Osteocyte (in vitro differentiated cells): ENCODE data around the gene SECTM1. TPM values are rescaled to one million over a fixed set of nuclear protein-coding genes. Genes with fewer than 3 reads are reported as not detected.

ENCODE experiments used
- DNase-seq: peaks from one replicate; pipeline ENCODE4 v3.0.0; 2021; ENCODE audit warnings: mixed read lengths; ENCODE audit not compliant: unreplicated experiment; ENCODE audit errors: extremely low spot score
- H3K27ac Mint-ChIP-seq: one replicate; pipeline ENCODE4 v1.8.0; 2021; ENCODE audit warnings: mild to moderate bottlenecking, mixed read lengths; ENCODE audit not compliant: unreplicated experiment
- H3K27me3 Mint-ChIP-seq: one replicate; pipeline ENCODE4 v1.8.0; 2021; ENCODE audit warnings: mixed read lengths; ENCODE audit not compliant: unreplicated experiment
- H3K36me3 Mint-ChIP-seq: one replicate; pipeline ENCODE4 v1.8.0; 2021; ENCODE audit warnings: mixed read lengths; ENCODE audit not compliant: unreplicated experiment
- H3K4me1 Mint-ChIP-seq: one replicate; pipeline ENCODE4 v1.8.0; 2021; ENCODE audit warnings: mixed read lengths; ENCODE audit not compliant: unreplicated experiment
- H3K4me3 Mint-ChIP-seq: one replicate; pipeline ENCODE4 v1.8.0; 2021; ENCODE audit warnings: mild to moderate bottlenecking, moderate library complexity, mixed read lengths; ENCODE audit not compliant: unreplicated experiment
- H3K9me3 Mint-ChIP-seq: one replicate; pipeline ENCODE4 v1.8.0; 2021; ENCODE audit warnings: mixed read lengths; ENCODE audit not compliant: unreplicated experiment
- CTCF ChIP-seq: fragments of 200-600 bp; sonication (generic); IDR thresholded peaks from 2 replicates; pipeline ENCODE4 v1.5.0; 2021; ENCODE audit warnings: antibody characterized with exemption, mild to moderate bottlenecking, moderate library complexity
- total RNA-seq: library from RNA; stranded (reverse); gene quantifications from 2 replicates; pipeline ENCODE4 v1.2.1, GENCODE V29; 2021

SECTM1 gene
- total RNA-seq, 1 donor from 2014 or later: 24.1 TPM

- TF ChIP-seq CTCF: no peak
- H3K9me3 Mint-ChIP-seq: no peaks in the 10 kb centered on the region
- H3K27ac Mint-ChIP-seq: peak overlapping the region; percentile 83
- peaks cover 44% of the 10 kb centered on the region for H3K4me1 Mint-ChIP-seq
- H3K36me3 Mint-ChIP-seq: no peaks in the 10 kb centered on the region
- H3K4me3 Mint-ChIP-seq: no peak overlapping the region
- no peak for DNase-seq
- H3K27me3 Mint-ChIP-seq: peaks cover 4% of the 10 kb centered on the region
Measured at GRCh38 chr17:82298538-82299421, 34.8 kb downstream of the SECTM1 start.

GRCh38 chr17:82297714-82298537, 35.6 kb downstream of the SECTM1 start:
- Mint-ChIP-seq H3K4me3 (peak overlapping the region; percentile 48), H3K27me3 (peaks cover 4% of the 10 kb centered on the region), H3K4me1 (peaks cover 48% of the 10 kb centered on the region), H3K36me3 (no peaks in the 10 kb centered on the region), H3K27ac (peak overlapping the region; percentile 83), H3K9me3 (no peaks in the 10 kb centered on the region)
- DNase-seq: peak; percentile 86
- TF ChIP-seq CTCF: no peak

GRCh38 chr17:82297280-82297713, 36.3 kb downstream of the SECTM1 start:
- H3K9me3 Mint-ChIP-seq: no peaks in the 10 kb centered on the region
- H3K36me3 Mint-ChIP-seq: no peaks in the 10 kb centered on the region
- DNase-seq: peak; percentile 84
- H3K4me3 Mint-ChIP-seq: peak overlapping the region; percentile 48
- H3K4me1 Mint-ChIP-seq: peaks cover 48% of the 10 kb centered on the region
- peak overlapping the region; percentile 83 for H3K27ac Mint-ChIP-seq
- peaks cover 4% of the 10 kb centered on the region for H3K27me3 Mint-ChIP-seq
- TF ChIP-seq CTCF: no peak

- Mint-ChIP-seq H3K4me1 (peaks cover 49% of the 10 kb centered on the region), H3K4me3 (peak overlapping the region; percentile 48), H3K36me3 (no peaks in the 10 kb centered on the region), H3K27me3 (peaks cover 4% of the 10 kb centered on the region), H3K9me3 (no peaks in the 10 kb centered on the region), H3K27ac (peak overlapping the region; percentile 83)
- no peak for TF ChIP-seq CTCF
- DNase-seq: no peak
Measured at GRCh38 chr17:82296511-82297279, 36.9 kb downstream of the SECTM1 start.
